ENCODE results near the gene BRF1. TPM values are rescaled to one million over a fixed set of nuclear protein-coding genes. Genes with fewer than 3 reads are reported as not detected.

Gene BRF1
- total and polyA plus RNA-seq, 2 of the 13 experiments (the other 11 are each of a cell fraction or from before 2014, with no cell fraction given) = 5.1 to 11.0 TPM

GRCh38 chr14:105256292-105256960, 44.4 kb downstream of the BRF1 start:
- ChIA-PET POLR2A (no interaction called here), CTCF (ENCODE audit: low intra/inter-chr PET ratio, low total read pairs) (no interaction called here)
- 98% methylated on average over 11 of the region's 19 CpGs for WGBS (ENCODE audit: low lambda C conversion rate)
- Histone ChIP-seq H3K4me1 (ENCODE audit: insufficient read depth, low read length) (no peaks in the 10 kb centered on the region), H3K4me3 (replicated peaks in 1 of 3; ENCODE audit: insufficient read depth in 1 of 3, low read depth in 2 of 3, low read length in 3 of 3) (no peak overlapping the region), H3K9me3 (ENCODE audit: low read length) (no peaks in the 10 kb centered on the region), H3K36me3 (replicated peaks in 1 of 2; ENCODE audit: control insufficient read depth in 1 of 2, insufficient read depth in 2 of 2, low read length in 2 of 2) (peaks cover 9 to 17% of the 10 kb centered on the region in 2 experiments; a peak in 4 of 5 replicates), H2AFZ (ENCODE audit: low read length) (no peak overlapping the region), H3K27ac (ENCODE audit: extremely low read length, insufficient read depth, low read length) (no peak overlapping the region), H3K4me2 (ENCODE audit: low read depth, low read length) (no peak overlapping the region), H4K20me1 (ENCODE audit: insufficient read depth, low read length) (no peaks in the 10 kb centered on the region), H3K27me3 (ENCODE audit: control insufficient read depth in 1 of 2, insufficient read depth in 2 of 2, low read length in 2 of 2) (no peaks in the 10 kb centered on the region; a peak in 1 of 5 replicates), H3K9ac (ENCODE audit: insufficient read depth, low read depth, low read length) (no peak overlapping the region), H3K79me2 (ENCODE audit: insufficient read depth, low read length) (no peaks in the 10 kb centered on the region)
- FAIRE-seq (no peak), ATAC-seq (no peak), DNase-seq (ENCODE audit: low spot score) (no peak)
- BruUV-seq (replicated peaks) = no TSS peak
- intact Hi-C loops (cut with micrococcal nuclease; ENCODE audit: unreplicated experiment) (no loop called here), in situ Hi-C loops (cut with HindIII; ENCODE audit: extremely low pct_ligation_motif_present, low pct_unique_long_range_greater_than_20kb) (no loop called here)
- TF ChIP-seq MXD3 (CRISPR knock-in tag; IDR thresholded peaks at IDR 0.05) (no peak), ZKSCAN8 (CRISPR knock-in tag; IDR thresholded peaks at IDR 0.05; ENCODE audit: borderline replicate concordance) (no peak), FOXO1 (CRISPR knock-in tag; IDR thresholded peaks at IDR 0.05) (no peak), PHB2 (IDR thresholded peaks at IDR 0.05; ENCODE audit: partially characterized antibody) (no peak), KIAA2018 (CRISPR knock-in tag; IDR thresholded peaks at IDR 0.05; ENCODE audit: borderline replicate concordance) (no peak), ZNF773 (CRISPR knock-in tag; IDR thresholded peaks at IDR 0.05; ENCODE audit: borderline replicate concordance) (no peak), ZNF724P (CRISPR knock-in tag; IDR thresholded peaks at IDR 0.05; ENCODE audit: borderline replicate concordance) (no peak), ZNF670 (CRISPR knock-in tag; IDR thresholded peaks at IDR 0.05; ENCODE audit: borderline replicate concordance) (no peak), ARNTL (CRISPR knock-in tag; IDR thresholded peaks at IDR 0.05) (no peak)

Data from HepG2 (cell line).